Measurements from ENCODE around the gene FAM217A. TPM values are rescaled to one million over a fixed set of nuclear protein-coding genes. Genes with fewer than 3 reads are reported as not detected.

Gene FAM217A
- total and polyA plus RNA-seq, 9 of the 15 experiments (the other 6 are each of a cell fraction or from before 2014, with no cell fraction given), result not detected

- CTCF ChIA-PET (ENCODE audit: low intra/inter-chr PET ratio), result no interaction called here
Observed at GRCh38 chr6:4125500-4125899, 46.6 kb upstream of the FAM217A start.

More at GRCh38 chr6:4125500-4125899, 46.6 kb upstream of the FAM217A start:
- Histone ChIP-seq H3K4me1 (replicated peaks in 1 of 2; ENCODE audit: control insufficient read depth in 2 of 2, insufficient read depth in 2 of 2, low read length in 2 of 2) (peaks cover 0 to 33% of the 10 kb centered on the region in 2 experiments; a peak in 2 of 5 replicates), H3K9ac (ENCODE audit: insufficient read depth in 1 of 2, low read depth in 2 of 2, low read length in 2 of 2) (no peak overlapping the region), H3K27ac (ENCODE audit: extremely low read depth, low read depth, low read length) (no peak overlapping the region), H4K20me1 (replicated peaks; ENCODE audit: control insufficient read depth, insufficient read depth, low read length) (no peaks in the 10 kb centered on the region), H3K79me2 (ENCODE audit: control insufficient read depth, insufficient read depth, low read length) (no peaks in the 10 kb centered on the region), H2AFZ (ENCODE audit: low read depth, low read length) (no peak overlapping the region), H3K27me3 (ENCODE audit: control insufficient read depth in 2 of 2, insufficient read depth in 2 of 2, low read length in 2 of 2) (no peaks in the 10 kb centered on the region), H3K4me2 (ENCODE audit: insufficient read depth, low read length) (no peak overlapping the region), H3K36me3 (ENCODE audit: control insufficient read depth, insufficient read depth, low read length) (peaks cover 84% of the 10 kb centered on the region), H3K9me1 (ENCODE audit: control insufficient read depth, insufficient read depth, low read length) (no peaks in the 10 kb centered on the region), H3K4me3 (no peak overlapping the region), H3K9me3 (replicated peaks; ENCODE audit: control insufficient read depth, insufficient read depth, low read depth, low read length) (no peaks in the 10 kb centered on the region)
- intact Hi-C loops (cut with micrococcal nuclease), result no loop called here
- no TSS peak for BruUV-seq (replicated peaks)
- TF ChIP-seq GTF2F1 (IDR thresholded peaks at IDR 0.05; ENCODE audit: low read depth, low read length), result no peak
- TF ChIP-seq ZNF280B (CRISPR knock-in tag; IDR thresholded peaks at IDR 0.05), result no peak
- TF ChIP-seq POLR2A (conservative IDR thresholded peaks at IDR 0.05), result 0 out of 2 replicates have a peak, but pooled peaks have one; percentile 16
- TF ChIP-seq ZNF589 (CRISPR knock-in tag; IDR thresholded peaks at IDR 0.05; ENCODE audit: low read depth), result no peak
- no peak for TF ChIP-seq NR0B1 (IDR thresholded peaks at IDR 0.05; ENCODE audit: partially characterized antibody)
- peak; percentile 19; the same call in 1 of the 2 replicates for TF ChIP-seq CEBPG (CRISPR knock-in tag; IDR thresholded peaks at IDR 0.05)
- TF ChIP-seq CEBPG (tag; conservative IDR thresholded peaks at IDR 0.05 in 1 of 2, IDR thresholded peaks at IDR 0.05 in 1 of 2), result no peak
- no peak for TF ChIP-seq ZBED1 (IDR thresholded peaks at IDR 0.05)
- peak; percentile 48 for ATAC-seq
- no peak for DNase-seq (ENCODE audit: extremely low read depth in 1 of 4, low spot score in 3 of 4)
- WGBS (ENCODE audit: insufficient coverage, low coverage, missing lambda C conversion rate), result 85% methylated on average over 5 of the region's 5 CpGs
- POLR2A ChIA-PET, result interaction anchor here (0.7 to 2.6 kb wide), 4 partner anchors 9 to 783 kb away, joined by 3 to 15 read pairs (median 3); partner anchors contain the start of gene ECI2
- FAIRE-seq, result no peak
- in situ Hi-C loops (cut with MboI), result no loop called here
